IPS DF 6.9 (cell line): ENCODE data around the gene LCN1.

Experiments
- DNase-seq: peaks from one replicate; pipeline ENCODE4 v3.0.0-alpha.2; 2013; ENCODE audit warnings: low read depth, low spot score
- H3K27ac ChIP-seq: one replicate; pipeline ENCODE4 v1.5.1; 2013; ENCODE audit warnings: low read length, control low read depth
- H3K27me3 ChIP-seq: 2 replicates; pipeline ENCODE4 v1.6.1; 2013; ENCODE audit warnings: mild to moderate bottlenecking, low read length; ENCODE audit not compliant: control insufficient read depth, insufficient read depth
- H3K36me3 ChIP-seq: 2 replicates; pipeline ENCODE4 v1.6.1; 2013; ENCODE audit warnings: low read length; ENCODE audit not compliant: control insufficient read depth, insufficient read depth
- H3K4me1 ChIP-seq: 2 replicates; pipeline ENCODE4 v1.6.1; 2013; ENCODE audit warnings: low read length; ENCODE audit not compliant: control insufficient read depth, insufficient read depth
- H3K4me3 ChIP-seq: 2 replicates; pipeline ENCODE4 v1.5.1; 2013; ENCODE audit warnings: mild to moderate bottlenecking, low read length
- H3K9me3 ChIP-seq: 2 replicates; pipeline ENCODE4 v1.6.1; 2013; ENCODE audit warnings: low read length, inconsistent platforms; ENCODE audit not compliant: control insufficient read depth, insufficient read depth
- WGBS: extraction: QIAGEN DNeasy Blood & Tissue Kit; methylation state at CpG from one replicate; pipeline ENCODE4 v1.1.7; 2013; ENCODE audit warnings: mixed read lengths, missing lambda C conversion rate; ENCODE audit not compliant: insufficient read length, insufficient coverage; 5-methylcytosine and 5-hydroxymethylcytosine counted together

Gene LCN1

DNA sequence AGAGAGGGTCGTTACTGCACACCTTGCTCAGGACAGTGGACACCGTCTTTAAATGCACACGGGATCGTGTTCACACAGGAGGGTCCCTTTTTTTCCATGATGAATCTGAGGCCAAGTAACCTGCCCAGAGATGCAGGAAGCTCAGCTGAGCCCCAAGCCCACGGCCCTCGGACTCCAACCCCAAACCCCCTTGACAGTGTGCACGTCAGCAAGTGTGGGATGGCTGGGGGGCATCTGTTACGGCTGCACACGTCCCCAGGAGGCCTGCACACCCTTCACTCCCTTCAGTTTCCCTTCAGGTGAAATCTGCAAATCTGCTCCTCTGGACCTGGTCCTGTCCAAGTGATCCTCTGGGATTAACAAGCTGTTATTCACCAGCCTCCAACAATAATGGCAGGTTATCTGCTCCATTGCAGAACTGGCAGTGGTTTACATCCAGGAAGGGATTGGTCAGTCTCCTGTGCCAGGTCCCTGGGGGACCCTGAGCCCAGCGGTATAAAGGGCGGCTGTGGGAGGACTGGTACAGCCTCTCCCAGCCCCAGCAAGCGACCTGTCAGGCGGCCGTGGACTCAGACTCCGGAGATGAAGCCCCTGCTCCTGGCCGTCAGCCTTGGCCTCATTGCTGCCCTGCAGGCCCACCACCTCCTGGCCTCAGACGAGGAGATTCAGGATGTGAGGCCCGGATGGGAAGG lies at the start of gene LCN1:
Gene LCN1 (plus strand): TSS at position 525 of the 692 bp plus-strand sequence. CDS start 58 bp downstream, at position 583.
- Histone ChIP-seq H3K4me1 (no peaks in the 10 kb centered on the region), H3K36me3 (no peaks in the 10 kb centered on the region), H3K4me3 (no peak within 1 kb of the TSS), H3K27ac (no peak within 1 kb of the TSS), H3K27me3 (no peaks in the 10 kb centered on the region), H3K9me3 (no peaks in the 10 kb centered on the region)
- DNase-seq = no peak
- no CpG with 5 or more reads among the region's 18 CpGs for WGBS

DNA sequence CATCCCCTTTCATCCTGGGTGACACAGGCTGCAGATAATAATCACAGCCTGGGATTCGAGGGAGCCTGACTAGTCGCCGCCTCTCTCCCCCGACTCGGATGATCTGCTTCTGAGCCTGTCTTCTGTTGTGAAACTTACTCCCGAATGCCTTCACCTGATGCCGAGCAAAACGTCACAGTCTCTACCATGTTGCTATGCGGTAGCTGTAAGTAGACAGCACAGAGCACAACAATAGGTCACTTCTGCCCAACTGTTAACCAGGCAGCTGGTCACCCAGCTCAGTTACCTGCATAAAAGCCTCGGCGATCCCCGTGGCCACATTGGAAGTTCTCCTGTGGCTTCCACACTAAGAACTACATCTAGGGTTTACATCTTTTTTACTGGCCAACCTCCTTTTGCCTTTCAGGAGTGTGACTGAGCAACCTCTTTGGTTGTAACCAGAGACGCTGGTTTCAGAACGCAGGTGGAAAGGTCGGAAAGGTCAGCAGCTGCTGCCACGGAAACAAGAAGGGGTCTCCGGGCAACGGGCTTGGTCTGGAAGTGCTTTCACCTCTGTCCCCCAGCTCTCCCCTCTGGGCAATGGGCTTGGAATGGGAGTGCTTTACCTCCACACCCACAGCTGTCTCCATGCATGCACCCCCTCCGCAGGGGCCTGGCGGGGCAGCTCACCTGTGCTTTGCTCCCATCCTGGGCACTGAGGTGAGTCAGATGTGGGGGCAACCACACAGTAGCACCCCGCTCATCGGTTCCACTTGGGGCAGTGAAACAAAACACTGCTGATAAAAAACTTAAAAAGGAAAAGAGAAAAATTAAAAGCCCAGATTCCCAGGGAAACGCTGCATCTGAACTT lies 49.2 kb upstream of the LCN1 start:
- H3K27me3 ChIP-seq = no peaks in the 10 kb centered on the region
- WGBS = no CpG with 5 or more reads among the region's 23 CpGs
- no peaks in the 10 kb centered on the region for H3K36me3 ChIP-seq
- DNase-seq = no peak
- no peak overlapping the region for H3K27ac ChIP-seq
- no peak overlapping the region for H3K4me3 ChIP-seq
- peaks cover 6% of the 10 kb centered on the region for H3K4me1 ChIP-seq
- no peaks in the 10 kb centered on the region for H3K9me3 ChIP-seq

DNA sequence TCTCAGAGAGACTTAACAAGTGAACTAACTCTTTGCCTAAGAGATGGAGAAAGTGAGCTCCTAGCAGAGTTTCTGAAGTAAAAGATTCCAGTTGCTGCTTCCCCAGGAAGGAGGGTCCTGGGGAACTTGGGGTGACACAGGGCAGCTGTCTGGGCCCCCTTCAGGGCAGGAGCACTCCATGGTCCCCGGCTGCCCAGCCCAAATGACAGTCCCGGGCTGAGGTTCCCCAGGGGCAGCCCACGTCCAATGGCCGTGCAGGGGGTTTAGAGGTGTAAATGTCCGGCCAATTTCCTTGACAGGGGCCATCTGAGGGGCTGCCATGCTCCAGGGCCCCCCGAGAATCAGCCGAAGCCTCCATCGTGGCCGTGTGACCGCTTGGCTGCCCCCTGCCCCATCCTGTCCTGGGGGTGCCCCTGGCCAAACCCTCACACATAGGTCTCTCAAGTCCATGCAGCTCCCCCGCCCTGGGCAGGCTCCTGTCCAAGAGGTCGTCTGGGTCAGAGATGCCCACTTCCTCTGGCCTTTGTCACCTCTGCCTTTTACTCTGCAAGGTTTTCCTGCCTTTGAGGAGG lies 47.2 kb upstream of the LCN1 start:
- H3K27ac ChIP-seq = no peak overlapping the region
- no peak overlapping the region for H3K4me3 ChIP-seq
- H3K9me3 ChIP-seq = no peaks in the 10 kb centered on the region
- no CpG with 5 or more reads among the region's 12 CpGs for WGBS
- H3K4me1 ChIP-seq = peaks cover 6% of the 10 kb centered on the region
- no peaks in the 10 kb centered on the region for H3K27me3 ChIP-seq
- H3K36me3 ChIP-seq = no peaks in the 10 kb centered on the region
- no peak for DNase-seq

- no peaks in the 10 kb centered on the region for H3K36me3 ChIP-seq
- H3K9me3 ChIP-seq = no peaks in the 10 kb centered on the region
- WGBS = no CpG with 5 or more reads among the region's 12 CpGs
- no peak for DNase-seq
- H3K4me1 ChIP-seq = peaks cover 6% of the 10 kb centered on the region
- H3K27ac ChIP-seq = no peak overlapping the region
- H3K4me3 ChIP-seq = no peak overlapping the region
- H3K27me3 ChIP-seq = no peaks in the 10 kb centered on the region
These were observed 46.3 kb upstream of the LCN1 start for GRCh38 chr9:135474915-135475314.

DNA sequence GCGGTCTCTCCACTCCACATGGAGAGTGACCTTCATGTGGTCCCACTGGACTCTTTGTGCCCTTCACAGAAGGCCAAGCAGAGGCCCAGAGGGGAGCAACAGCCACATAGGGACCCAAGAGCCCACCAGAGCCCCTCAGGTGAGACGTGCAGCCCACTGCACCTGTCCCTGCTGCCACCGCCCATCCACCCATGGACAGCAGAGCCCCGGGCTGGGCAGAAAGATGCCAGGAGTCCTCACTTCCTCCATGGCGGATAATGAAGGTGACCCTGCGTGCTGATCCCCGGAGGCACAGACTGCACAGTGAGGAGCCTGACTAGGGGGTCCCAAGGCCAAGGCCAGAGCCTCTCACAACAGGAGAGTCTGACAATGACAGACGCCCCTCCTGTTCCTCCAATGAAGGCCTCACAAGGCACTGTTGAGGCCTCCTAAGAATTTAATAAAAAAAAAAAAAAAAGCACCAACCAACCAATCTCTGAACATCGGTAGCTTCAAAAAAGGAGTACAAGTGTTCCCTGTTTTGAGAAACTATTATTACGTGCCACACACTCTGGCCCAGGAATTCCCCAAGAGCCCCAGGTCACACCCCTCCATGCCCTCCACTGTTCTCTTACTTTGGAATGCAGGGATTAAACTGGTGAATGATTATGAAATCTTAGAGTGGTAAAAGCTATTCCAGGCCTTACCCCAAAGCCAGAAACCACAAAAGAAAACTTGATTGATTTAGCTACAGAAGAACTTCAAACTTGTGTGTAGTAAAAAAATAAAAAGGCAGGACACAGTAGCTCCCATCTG lies 44.5 kb upstream of the LCN1 start:
- no peak for DNase-seq
- no peaks in the 10 kb centered on the region for H3K9me3 ChIP-seq
- H3K4me1 ChIP-seq = peaks cover 7% of the 10 kb centered on the region
- H3K36me3 ChIP-seq = no peaks in the 10 kb centered on the region
- no peak overlapping the region for H3K27ac ChIP-seq
- no peak overlapping the region for H3K4me3 ChIP-seq
- no CpG with 5 or more reads among the region's 10 CpGs for WGBS
- H3K27me3 ChIP-seq = no peaks in the 10 kb centered on the region

- peaks cover under 1% of the 10 kb centered on the region; the same call in 1 of the 2 replicates for H3K36me3 ChIP-seq
- no peak for DNase-seq
- no peaks in the 10 kb centered on the region for H3K9me3 ChIP-seq
- no peaks in the 10 kb centered on the region for H3K27me3 ChIP-seq
- no CpG with 5 or more reads among the region's 10 CpGs for WGBS
- no peak overlapping the region for H3K27ac ChIP-seq
- no peak overlapping the region for H3K4me3 ChIP-seq
- peaks cover 4% of the 10 kb centered on the region; the same call in 1 of the 2 replicates for H3K4me1 ChIP-seq
These were observed 43.0 kb upstream of the LCN1 start for GRCh38 chr9:135478191-135478590.

- H3K27me3 ChIP-seq = no peaks in the 10 kb centered on the region
These were observed 42.3 kb upstream of the LCN1 start for GRCh38 chr9:135478829-135479468.

DNA sequence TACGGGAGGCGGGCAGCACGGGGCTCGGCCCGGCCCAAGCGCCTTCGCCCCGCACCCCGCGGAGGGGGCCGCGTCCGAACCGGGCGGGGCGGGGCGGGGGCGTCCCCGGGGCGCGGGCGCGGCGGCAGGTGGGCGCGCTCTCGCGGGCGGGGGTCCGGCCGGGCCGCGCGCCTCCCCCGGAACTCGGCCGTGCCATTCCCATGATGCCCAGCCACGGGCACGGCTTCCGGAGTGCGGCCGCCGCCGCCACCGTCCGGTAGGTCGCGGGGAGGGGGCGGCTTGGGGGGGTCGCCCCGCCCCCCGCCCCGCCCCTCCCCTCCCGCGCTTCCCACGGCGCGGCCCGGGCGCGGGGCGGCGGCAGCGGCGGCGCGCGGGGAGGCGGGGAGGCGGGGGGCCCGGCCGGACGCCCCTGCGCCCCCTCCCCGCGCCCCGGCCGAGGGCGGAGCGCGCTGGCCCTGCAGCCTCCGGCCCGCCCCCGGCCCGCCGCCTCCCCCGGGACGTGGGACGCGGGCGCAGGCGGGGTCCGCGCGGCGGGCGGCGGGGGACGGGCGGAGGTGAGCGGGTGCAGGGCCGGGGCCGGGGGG lies 41.7 kb upstream of the LCN1 start, which contains the start of gene PPP1R26:
Gene PPP1R26 (plus strand): TSS at position 314 of the 584 bp plus-strand sequence. CDS start 4,729 bp downstream, outside the sequence.
- H3K4me1 ChIP-seq = peaks cover 4% of the 10 kb centered on the region; the same call in 1 of the 2 replicates
- WGBS = no CpG with 5 or more reads among the region's 103 CpGs
- H3K27me3 ChIP-seq = no peaks in the 10 kb centered on the region
- no peak within 1 kb of the TSS for H3K27ac ChIP-seq
- peak within 1 kb of the TSS; percentile 44 for H3K4me3 ChIP-seq
- peaks cover 14% of the 10 kb centered on the region for H3K36me3 ChIP-seq
- H3K9me3 ChIP-seq = no peaks in the 10 kb centered on the region
- no peak for DNase-seq

More at GRCh38 chr9:135478829-135479468, 42.3 kb upstream of the LCN1 start:
- Histone ChIP-seq H3K4me3 (peak overlapping the region; percentile 44), H3K9me3 (no peaks in the 10 kb centered on the region), H3K36me3 (peaks cover 8% of the 10 kb centered on the region), H3K27ac (no peak overlapping the region), H3K4me1 (peaks cover 4% of the 10 kb centered on the region; the same call in 1 of the 2 replicates)
- DNase-seq = no peak
- no CpG with 5 or more reads among the region's 64 CpGs for WGBS

GRCh38 chr9:135480071-135480939 lies 40.9 kb upstream of the LCN1 start:
- Histone ChIP-seq H3K4me1 (peaks cover 4% of the 10 kb centered on the region; the same call in 1 of the 2 replicates), H3K9me3 (no peaks in the 10 kb centered on the region), H3K27ac (no peak overlapping the region), H3K27me3 (no peaks in the 10 kb centered on the region), H3K36me3 (peaks cover 21% of the 10 kb centered on the region), H3K4me3 (peak overlapping the region; percentile 44)
- no CpG with 5 or more reads among the region's 76 CpGs for WGBS
- DNase-seq = no peak
